ENCODE results near the gene PIK3R2.
A peak's percentile ranks its signal among the peaks of the same experiment; 100 is the strongest.

The PIK3R2 gene

GRCh38 chr19:18179957-18180356 is 27.0 kb downstream of the PIK3R2 start:
- no peak for TF ChIP-seq POLR2A (IDR thresholded peaks at IDR 0.05; ENCODE audit: low read depth, low read length)
- no peak for FAIRE-seq
- no peak for DNase-seq (ENCODE audit: insufficient read length, low spot score)

DNA sequence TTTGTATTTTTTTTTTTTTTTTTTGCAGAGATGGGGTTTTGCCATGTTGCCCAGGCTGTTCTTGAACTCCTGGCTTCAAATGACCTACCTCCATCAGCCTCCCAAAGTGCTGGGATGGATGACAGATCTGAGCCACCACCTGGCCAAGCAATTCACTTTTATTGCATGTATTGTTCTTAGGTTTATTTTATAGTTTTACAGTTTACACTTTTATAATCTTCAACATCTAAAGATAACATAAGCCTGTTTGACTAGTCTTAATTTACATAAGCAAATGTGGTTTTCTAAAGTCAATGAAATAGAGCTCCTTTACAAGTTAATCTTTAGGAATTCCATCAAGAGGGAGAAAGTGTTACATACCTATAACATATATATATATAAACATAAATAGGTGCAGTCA is 30.6 kb downstream of the PIK3R2 start:
- no peak for FAIRE-seq
- no peak for TF ChIP-seq POLR2A (IDR thresholded peaks at IDR 0.05; ENCODE audit: low read depth, low read length)

DNA sequence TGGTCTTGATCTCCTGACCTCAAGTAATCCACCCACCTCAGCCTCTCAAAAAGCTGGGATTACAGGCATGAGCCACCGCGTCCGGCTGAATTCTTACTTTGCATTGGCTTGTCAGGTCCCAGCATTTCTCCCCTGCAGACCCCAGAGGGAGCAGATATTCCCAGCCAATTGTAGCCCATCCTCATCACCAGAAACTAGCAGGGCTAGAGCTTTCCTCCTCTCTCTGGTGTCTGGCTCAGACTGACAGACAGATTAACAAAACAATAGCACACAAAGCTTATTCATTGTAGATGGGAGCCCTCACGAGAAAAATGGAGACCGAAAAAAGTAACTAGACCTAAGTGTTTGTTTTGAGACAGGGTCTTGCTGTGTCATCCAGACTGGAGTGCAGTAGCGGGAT is 32.6 kb downstream of the PIK3R2 start:
- no peak for TF ChIP-seq POLR2A (IDR thresholded peaks at IDR 0.05; ENCODE audit: low read depth, low read length)
- DNase-seq (ENCODE audit: insufficient read length, low spot score), result no peak
- no peak for FAIRE-seq

More for the DNA sequence above, 30.6 kb downstream of the PIK3R2 start:
- DNase-seq (ENCODE audit: insufficient read length, low spot score), result no peak

DNA sequence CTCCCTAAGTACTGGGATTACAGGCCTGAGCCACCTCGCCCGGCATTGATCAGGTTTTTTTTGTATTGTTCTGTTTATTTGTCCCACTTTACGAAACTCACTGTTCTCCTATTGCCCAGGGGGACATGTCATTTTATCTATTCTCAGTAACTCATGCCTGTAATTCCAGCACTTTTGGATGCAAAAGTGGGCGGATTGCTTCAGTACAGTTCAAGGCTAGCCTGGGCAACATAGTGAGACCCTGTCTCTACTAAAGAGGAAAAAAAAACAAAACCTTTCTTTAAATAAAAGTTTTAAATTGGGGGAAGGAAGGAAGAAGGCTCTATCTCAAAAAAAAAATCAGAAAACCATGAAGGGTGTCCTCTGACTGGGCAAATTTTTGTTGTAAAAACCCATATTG is 37.3 kb downstream of the PIK3R2 start:
- FAIRE-seq (no peak), DNase-seq (ENCODE audit: insufficient read length, low spot score) (no peak)
- no peak for TF ChIP-seq POLR2A (IDR thresholded peaks at IDR 0.05; ENCODE audit: low read depth, low read length)

GRCh38 chr19:18191640-18192062 is 38.7 kb downstream of the PIK3R2 start:
- FAIRE-seq (no peak), DNase-seq (ENCODE audit: insufficient read length, low spot score) (no peak)
- no peak for TF ChIP-seq POLR2A (IDR thresholded peaks at IDR 0.05; ENCODE audit: low read depth, low read length)

DNA sequence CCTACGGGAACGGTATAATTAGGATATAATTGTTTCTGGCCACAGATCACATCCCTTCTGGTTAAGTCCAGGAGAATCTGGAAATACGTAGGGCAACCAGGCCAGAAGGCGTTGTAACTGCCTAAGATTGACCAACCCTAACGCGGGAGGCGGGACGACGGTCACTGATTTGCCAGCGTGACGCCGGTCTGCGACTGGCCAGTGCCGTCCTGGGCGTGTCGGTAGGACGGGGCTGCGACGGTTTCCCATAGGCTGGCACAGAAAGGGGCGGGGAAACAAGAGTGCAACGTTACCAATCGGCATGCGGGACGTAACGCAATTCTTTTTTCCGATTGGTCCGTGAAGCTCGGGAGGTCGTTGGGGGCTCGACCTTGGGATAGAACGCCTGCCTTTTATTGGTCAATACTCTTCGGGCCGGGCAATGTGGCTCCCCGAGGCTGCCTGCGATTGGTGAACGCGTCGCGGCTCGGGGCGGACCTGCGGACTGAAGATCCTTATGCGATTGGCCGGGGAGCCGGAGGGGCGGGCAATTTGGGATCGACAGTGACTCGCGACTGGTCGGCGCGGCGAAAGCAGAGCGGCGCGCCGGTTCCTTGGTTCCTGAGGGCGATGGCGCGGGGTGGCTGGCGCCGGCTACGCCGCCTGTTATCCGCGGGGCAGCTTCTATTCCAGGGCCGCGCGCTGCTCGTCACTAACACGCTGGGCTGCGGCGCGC is 39.9 kb downstream of the PIK3R2 start, which contains the start of gene MPV17L2:
Gene MPV17L2, plus strand, starts transcription at position 546 of the 715 bp plus-strand sequence. Its CDS starts 64 bp downstream, at position 610.
- peak; percentile 92 for DNase-seq (ENCODE audit: insufficient read length, low spot score)
- TF ChIP-seq POLR2A (IDR thresholded peaks at IDR 0.05; ENCODE audit: low read depth, low read length), result peak; percentile 73
- peak; percentile 99 for FAIRE-seq

DNA sequence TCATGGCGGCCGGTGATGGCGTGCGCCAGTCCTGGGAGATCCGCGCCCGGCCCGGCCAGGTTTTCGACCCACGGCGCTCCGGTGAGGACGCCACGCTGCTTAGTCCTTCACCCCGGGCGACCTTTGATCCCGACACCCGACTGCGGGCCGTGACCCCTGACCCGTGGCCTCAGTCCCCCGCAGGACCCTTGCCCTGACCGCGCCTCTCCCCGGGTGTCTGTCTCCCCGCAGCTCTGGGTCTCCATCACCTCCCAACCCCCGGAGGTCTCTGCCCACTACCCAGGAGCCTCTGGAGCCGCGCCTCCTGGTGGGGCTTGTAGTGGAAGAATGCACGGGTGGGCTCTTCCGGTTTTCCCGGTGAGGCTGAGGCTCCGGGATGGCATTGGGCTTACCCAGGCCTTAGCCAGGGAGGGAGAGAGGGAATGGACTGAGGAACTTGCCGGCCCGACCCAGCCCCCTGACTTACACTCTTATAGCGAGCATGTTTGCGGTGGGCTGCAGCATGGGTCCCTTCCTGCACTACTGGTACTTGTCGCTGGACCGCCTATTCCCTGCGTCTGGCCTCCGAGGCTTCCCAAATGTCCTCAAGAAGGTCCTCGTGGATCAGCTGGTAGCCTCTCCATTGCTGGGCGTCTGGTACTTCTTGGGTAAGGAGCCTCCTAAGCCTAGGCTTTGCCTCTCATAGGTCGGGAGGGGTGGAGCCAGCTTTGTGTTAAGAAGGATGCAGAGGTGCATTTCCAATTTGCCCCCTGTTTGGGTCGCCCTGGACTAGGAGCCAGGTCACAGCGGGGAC is 40.6 kb downstream of the PIK3R2 start:
- DNase-seq (ENCODE audit: insufficient read length, low spot score) (no peak), FAIRE-seq (no peak)
- TF ChIP-seq POLR2A (IDR thresholded peaks at IDR 0.05; ENCODE audit: low read depth, low read length), result no peak

- FAIRE-seq (no peak), DNase-seq (ENCODE audit: insufficient read length, low spot score) (no peak)
- TF ChIP-seq POLR2A (IDR thresholded peaks at IDR 0.05; ENCODE audit: low read depth, low read length), result no peak
Observed at GRCh38 chr19:18194181-18194530, 41.2 kb downstream of the PIK3R2 start.

GRCh38 chr19:18194554-18195238 is 41.7 kb downstream of the PIK3R2 start:
- no peak for DNase-seq (ENCODE audit: insufficient read length, low spot score)
- FAIRE-seq, result no peak
- no peak for TF ChIP-seq POLR2A (IDR thresholded peaks at IDR 0.05; ENCODE audit: low read depth, low read length)

DNA sequence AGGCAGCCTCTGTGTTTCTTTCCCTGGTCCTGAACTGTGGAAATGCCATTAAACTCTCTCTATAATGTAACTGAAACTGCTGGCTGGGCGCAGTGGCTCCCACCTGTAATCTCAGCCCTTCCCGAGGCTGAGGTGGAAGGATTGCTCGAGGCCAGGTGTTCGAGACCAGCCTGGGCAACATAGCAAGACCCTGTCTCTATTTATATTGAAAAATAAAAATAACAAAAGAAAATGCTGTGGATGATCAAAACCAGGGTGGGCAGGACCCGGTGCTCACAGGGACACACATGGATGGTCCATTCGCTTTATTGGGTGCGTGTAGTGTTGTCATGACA is 43.5 kb downstream of the PIK3R2 start:
- no peak for DNase-seq (ENCODE audit: insufficient read length, low spot score)
- no peak for FAIRE-seq
- no peak for TF ChIP-seq POLR2A (IDR thresholded peaks at IDR 0.05; ENCODE audit: low read depth, low read length)

DNA sequence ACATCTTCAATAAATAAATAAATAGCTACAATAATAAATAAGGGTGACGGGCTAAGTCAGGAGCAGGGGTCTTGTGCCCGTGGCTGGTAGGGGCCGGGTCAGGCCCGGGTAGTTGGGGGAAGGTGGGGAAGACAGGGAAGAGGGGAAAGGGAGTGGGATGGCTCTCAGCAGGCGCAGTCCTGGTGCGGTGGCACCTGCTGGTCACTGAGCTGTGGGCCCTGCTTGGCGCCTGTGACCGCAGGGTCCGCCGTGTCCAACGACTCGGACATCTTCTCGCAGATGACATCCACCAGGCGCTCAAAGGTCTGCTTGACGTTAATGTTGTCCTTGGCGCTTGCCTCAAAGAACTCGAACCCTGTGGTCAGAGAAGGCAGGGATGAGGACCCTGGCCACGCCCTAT is 44.3 kb downstream of the PIK3R2 start:
- no peak for DNase-seq (ENCODE audit: insufficient read length, low spot score)
- no peak for FAIRE-seq
- no peak for TF ChIP-seq POLR2A (IDR thresholded peaks at IDR 0.05; ENCODE audit: low read depth, low read length)

GRCh38 chr19:18197941-18198340 is 45.0 kb downstream of the PIK3R2 start:
- no peak for DNase-seq (ENCODE audit: insufficient read length, low spot score)
- TF ChIP-seq POLR2A (IDR thresholded peaks at IDR 0.05; ENCODE audit: low read depth, low read length), result no peak
- FAIRE-seq, result no peak

- FAIRE-seq (no peak), DNase-seq (ENCODE audit: insufficient read length, low spot score) (no peak)
- TF ChIP-seq POLR2A (IDR thresholded peaks at IDR 0.05; ENCODE audit: low read depth, low read length), result no peak
Observed at GRCh38 chr19:18198374-18198773, 45.4 kb downstream of the PIK3R2 start.

DNA sequence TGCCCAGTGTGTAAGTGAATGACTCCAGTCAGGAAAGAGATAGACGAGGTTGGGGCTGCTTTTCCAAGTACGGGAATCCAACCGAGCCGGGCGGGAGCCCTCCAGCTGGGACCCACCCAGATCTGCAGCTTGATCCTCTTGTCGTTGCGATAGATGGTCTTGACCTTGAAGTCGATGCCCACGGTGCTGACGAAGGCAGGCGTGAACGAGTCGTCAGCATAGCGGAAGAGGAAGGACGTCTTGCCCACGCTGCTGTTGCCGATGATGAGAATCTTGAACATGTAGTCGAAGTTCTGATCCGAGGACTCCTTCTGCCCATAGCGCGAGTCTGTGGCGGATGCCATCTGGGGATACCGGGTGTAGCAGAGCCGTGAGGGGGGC is 49.4 kb downstream of the PIK3R2 start:
- no peak for DNase-seq (ENCODE audit: insufficient read length, low spot score)
- FAIRE-seq, result no peak
- no peak for TF ChIP-seq POLR2A (IDR thresholded peaks at IDR 0.05; ENCODE audit: low read depth, low read length)

Data from H54 (cell line).